Cardiac atrium fibroblast (primary cell): ENCODE data around the gene UBALD1. TPM values are rescaled to one million over a fixed set of nuclear protein-coding genes. Genes with fewer than 3 reads are reported as not detected.

Experiments
- total RNA-seq: library from RNA; depleted of rRNA; stranded (reverse); fragments of >200 nt; gene quantifications from 2 replicates; pipeline ENCODE4 v1.2.3, GENCODE V29; 2015

UBALD1 gene
- total RNA-seq, result 5.7 and 17.0 TPM in 2 replicates

GRCh38 chr16:4614571-4615383, at the start of gene UBALD1:
Gene UBALD1 (minus strand): TSS chr16:4614888. CDS start chr16:4614797, 91 bp downstream.

DNA sequence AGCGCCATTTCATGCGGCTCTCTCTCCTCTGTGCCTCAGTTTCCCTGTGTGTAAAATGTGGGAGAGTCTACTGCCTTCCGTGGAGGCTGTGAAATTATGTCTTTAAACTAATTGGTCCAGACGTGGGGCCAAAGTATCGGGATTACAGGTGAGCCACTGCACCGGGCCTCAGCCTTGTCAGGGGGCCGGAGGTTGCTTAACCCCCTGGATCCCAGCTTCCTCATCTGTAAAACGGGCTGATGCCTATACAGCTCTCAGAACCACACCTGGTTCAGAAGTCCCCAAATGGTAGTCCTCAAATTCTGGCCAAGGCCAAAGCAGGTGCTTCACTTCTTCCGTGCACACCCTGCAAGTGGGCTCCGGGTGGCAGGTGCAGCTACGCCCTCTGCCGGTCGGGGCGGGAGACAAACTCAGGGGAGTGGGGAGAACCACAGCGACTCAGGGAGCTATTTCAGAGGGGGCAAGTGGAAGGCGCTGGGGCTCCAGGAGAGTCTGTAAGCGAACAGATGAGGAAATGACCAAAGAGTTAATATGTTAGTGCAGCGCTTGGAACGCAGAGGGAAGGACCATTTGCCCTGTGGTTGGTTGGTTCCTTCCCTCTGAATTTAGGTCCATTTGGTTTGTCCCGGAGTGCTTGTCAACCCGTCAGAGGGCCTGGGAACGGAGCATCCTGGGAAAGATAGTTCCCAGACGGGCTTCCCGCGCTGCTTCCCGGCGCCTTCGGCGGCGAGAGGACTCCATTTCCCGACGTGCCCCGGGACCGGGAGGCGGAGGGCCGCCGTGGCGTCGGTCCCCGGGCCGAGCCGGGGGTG, 9.5 kb upstream of the UBALD1 start, which contains the start of gene MGRN1:
Gene MGRN1, plus strand, starts transcription at position 812 of the 812 bp plus-strand sequence. CDS start 135 bp downstream, outside the sequence.

Other genes starting within 250 kb of the UBALD1 start
- 123 and 139 TPM in 2 replicates for gene VASN, start 243.0 kb downstream of the UBALD1 start, total RNA-seq
- 20.0 and 20.7 TPM in 2 replicates for gene CORO7, start 198.3 kb downstream of the UBALD1 start, total RNA-seq
- gene DNAJA3, start 189.0 kb downstream of the UBALD1 start, total RNA-seq, result 33.2 TPM in 2 replicates
- 52.5 and 66.6 TPM in 2 replicates for gene NMRAL1, start 140.3 kb downstream of the UBALD1 start, total RNA-seq
- gene HMOX2, start 138.5 kb downstream of the UBALD1 start, total RNA-seq, result 61.4 and 100 TPM in 2 replicates
- gene CDIP1, start 76.1 kb downstream of the UBALD1 start, total RNA-seq, result 22.9 and 23.8 TPM in 2 replicates
- not detected in 2 replicates for gene C16orf96, start 58.5 kb downstream of the UBALD1 start, total RNA-seq
- 21.9 and 23.3 TPM in 2 replicates for gene MGRN1, start 9.9 kb upstream of the UBALD1 start, total RNA-seq
- gene NUDT16L1, start 78.7 kb upstream of the UBALD1 start, total RNA-seq, result 13.6 and 19.1 TPM in 2 replicates
- 13.5 and 15.6 TPM in 2 replicates for gene ANKS3, start 119.4 kb upstream of the UBALD1 start, total RNA-seq
- 0.97 and 1.1 TPM in 2 replicates for gene DNAAF8, start 119.6 kb upstream of the UBALD1 start, total RNA-seq
- 8.4 and 16.8 TPM in 2 replicates for gene ZNF500, start 152.3 kb upstream of the UBALD1 start, total RNA-seq
- not detected in 2 replicates for gene SEPTIN12, start 173.5 kb upstream of the UBALD1 start, total RNA-seq
- not detected in 2 replicates for gene SMIM22, start 180.5 kb upstream of the UBALD1 start, total RNA-seq
- gene ROGDI, start 187.7 kb upstream of the UBALD1 start, total RNA-seq, result 20.6 and 22.4 TPM in 2 replicates
- gene GLYR1, start 232.4 kb upstream of the UBALD1 start, total RNA-seq, result 31.4 and 32.6 TPM in 2 replicates
- gene UBN1, start 232.6 kb upstream of the UBALD1 start, total RNA-seq, result 24.2 and 24.3 TPM in 2 replicates